Mesenchymal stem cell (in vitro differentiated cells and primary cell): ENCODE results near the gene ZFP36L1.
A peak's percentile ranks its signal among the peaks of the same experiment; 100 is the strongest.

Experiments
- DNase-seq: peaks from one replicate; pipeline ENCODE4 v3.0.0-alpha.2; 2013
- H2AFZ ChIP-seq: one replicate; pipeline ENCODE4 v1.6.1; 2013; ENCODE audit warnings: low read depth, mild to moderate bottlenecking, control low read depth, inconsistent platforms, low read length, moderate library complexity
- H2AK5ac ChIP-seq: 2 replicates; pipeline ENCODE4 v1.6.1; 2013; ENCODE audit warnings: low read length, moderate library complexity, mild to moderate bottlenecking, inconsistent platforms; ENCODE audit not compliant: severe bottlenecking
- H2BK120ac ChIP-seq: one replicate; pipeline ENCODE4 v1.6.1; 2013; ENCODE audit warnings: low read depth, mild to moderate bottlenecking, inconsistent platforms, low read length, moderate library complexity
- H2BK12ac ChIP-seq, 2 experiments: one replicate each; pipeline ENCODE4 v1.6.1; 2013; ENCODE audit warnings: inconsistent platforms in 2 of 2, low read length in 2 of 2, mild to moderate bottlenecking in 2 of 2, moderate library complexity in 2 of 2, control low read depth in 1 of 2
- H2BK15ac ChIP-seq: one replicate; pipeline ENCODE4 v1.6.1; 2013; ENCODE audit warnings: mild to moderate bottlenecking, low read depth, inconsistent platforms; ENCODE audit not compliant: poor library complexity, severe bottlenecking
- H2BK5ac ChIP-seq: 2 replicates; pipeline ENCODE4 v1.6.1; 2013; ENCODE audit warnings: low read depth, mild to moderate bottlenecking, low read length, control low read depth, inconsistent platforms; ENCODE audit not compliant: poor library complexity, severe bottlenecking
- H3K14ac ChIP-seq, 2 experiments: one replicate each; pipeline ENCODE4 v1.6.1; 2013; ENCODE audit warnings: inconsistent platforms in 2 of 2, low read length in 2 of 2, control low read depth in 1 of 2, mild to moderate bottlenecking in 1 of 2, moderate library complexity in 1 of 2
- H3K18ac ChIP-seq, 2 experiments: one replicate each; pipeline ENCODE4 v1.6.1; 2013; ENCODE audit warnings: inconsistent platforms in 2 of 2, low read length in 2 of 2, control low read depth in 1 of 2, low read depth in 1 of 2, mild to moderate bottlenecking in 1 of 2
- H3K23ac ChIP-seq, 2 experiments: one replicate each; pipeline ENCODE4 v1.6.1; 2013; ENCODE audit warnings: inconsistent platforms in 2 of 2, low read length in 2 of 2, mild to moderate bottlenecking in 2 of 2, moderate library complexity in 2 of 2, control low read depth in 1 of 2
- H3K27ac ChIP-seq: 2 replicates; pipeline ENCODE4 v1.5.1; 2013; ENCODE audit warnings: mild to moderate bottlenecking, moderate library complexity, low read length, control low read depth, inconsistent platforms; ENCODE audit not compliant: poor library complexity, severe bottlenecking
- H3K27me3 ChIP-seq, 2 experiments: 2 replicates each; pipeline versions ENCODE4 v1.6.1 to v1.7.0; 2013; ENCODE audit warnings: low read length in 2 of 2, mild to moderate bottlenecking in 2 of 2, moderate library complexity in 2 of 2, control low read depth in 1 of 2, inconsistent platforms in 1 of 2; ENCODE audit not compliant: control insufficient read depth in 1 of 2, insufficient read depth in 1 of 2
- H3K36me3 ChIP-seq, 2 experiments: 2 replicates each; pipeline versions ENCODE4 v1.6.1 to v1.7.0; 2013; ENCODE audit warnings: low read length in 2 of 2, control low read depth in 1 of 2, inconsistent platforms in 1 of 2, low read depth in 1 of 2, mild to moderate bottlenecking in 1 of 2; ENCODE audit not compliant: insufficient read depth in 2 of 2, control insufficient read depth in 1 of 2
- H3K4ac ChIP-seq, 2 experiments: one replicate each; pipeline ENCODE4 v1.6.1; 2013; ENCODE audit warnings: inconsistent platforms in 2 of 2, low read length in 2 of 2, mild to moderate bottlenecking in 2 of 2, moderate library complexity in 2 of 2, control low read depth in 1 of 2, low read depth in 1 of 2
- H3K4me1 ChIP-seq: 2 replicates; pipeline ENCODE4 v1.6.1; 2013; ENCODE audit warnings: low read depth, low read length, control low read depth; ENCODE audit not compliant: control insufficient read depth, insufficient read depth
- H3K4me2 ChIP-seq: 2 replicates; pipeline ENCODE4 v1.6.1; 2013; ENCODE audit warnings: low read length, mild to moderate bottlenecking, inconsistent platforms; ENCODE audit not compliant: poor library complexity, severe bottlenecking
- H3K4me3 ChIP-seq, 2 experiments: 2 replicates each; pipeline versions ENCODE4 v1.5.1 to v1.7.0; 2013; ENCODE audit warnings: low read length in 2 of 2, mild to moderate bottlenecking in 2 of 2, control low read depth in 1 of 2, low read depth in 1 of 2; ENCODE audit not compliant: insufficient read depth in 1 of 2
- H3K79me1 ChIP-seq: replicated peaks from 2 replicates; pipeline ENCODE4 v1.6.1; 2013; ENCODE audit warnings: mild to moderate bottlenecking, control low read depth, low read length, inconsistent platforms; ENCODE audit not compliant: poor library complexity, severe bottlenecking
- H3K9ac ChIP-seq: 2 replicates; pipeline ENCODE4 v1.7.0; 2013; ENCODE audit warnings: mild to moderate bottlenecking, low read length, moderate library complexity
- H3K9me3 ChIP-seq: 2 replicates; pipeline ENCODE4 v1.7.0; 2013; ENCODE audit warnings: mild to moderate bottlenecking, low read length; ENCODE audit not compliant: control insufficient read depth
- H4K8ac ChIP-seq: one replicate; pipeline ENCODE4 v1.6.1; 2013; ENCODE audit warnings: inconsistent platforms, mild to moderate bottlenecking, low read length, moderate library complexity
- H4K91ac ChIP-seq: one replicate; pipeline ENCODE4 v1.6.1; 2013; ENCODE audit warnings: mild to moderate bottlenecking, low read length, inconsistent platforms
- WGBS: methylation state at CpG from one replicate; pipeline ENCODE4 v1.1.7; 2013; ENCODE audit warnings: mixed read lengths; 5-methylcytosine and 5-hydroxymethylcytosine counted together

The ZFP36L1 gene

DNA sequence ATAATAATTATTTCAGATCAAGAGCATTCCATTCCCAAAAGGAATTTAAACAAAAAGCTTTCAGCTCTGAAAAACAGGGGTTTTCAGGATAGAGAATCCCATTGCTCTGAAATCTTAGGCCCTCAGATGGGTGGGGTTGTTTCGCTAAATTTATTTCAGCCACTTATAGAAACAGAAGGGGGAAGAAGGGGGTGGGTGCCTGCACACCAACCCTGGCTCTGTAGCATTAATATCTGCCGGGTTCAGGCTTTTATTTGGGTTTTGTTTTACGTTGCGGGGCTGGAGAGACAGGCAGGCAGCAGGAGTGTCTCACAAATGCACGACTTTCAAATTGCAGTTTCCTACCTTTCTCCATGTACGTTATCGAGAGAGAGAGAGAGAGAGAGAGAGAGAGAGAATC lies 12.5 kb upstream of the ZFP36L1 start:
- Histone ChIP-seq H3K9me3 (peaks cover 17% of the 10 kb centered on the region), H3K9ac (no peak overlapping the region), H3K23ac (no peak overlapping the region), H2AFZ (no peak overlapping the region), H3K14ac (no peak overlapping the region), H3K4me1 (peaks cover 16% of the 10 kb centered on the region), H3K4me3 (no peak overlapping the region), H2BK12ac (peak overlapping the region in 1 of 2 experiments; percentile 4), H2BK15ac (no peak overlapping the region), H2BK5ac (no peak overlapping the region), H3K79me1 (peaks cover 13% of the 10 kb centered on the region), H3K27me3 (no peaks in the 10 kb centered on the region), H2BK120ac (no peak overlapping the region), H3K18ac (peak overlapping the region in 1 of 2 experiments; percentile 48), H4K8ac (no peak overlapping the region), H3K4me2 (no peak overlapping the region), H3K36me3 (no peaks in the 10 kb centered on the region), H3K27ac (no peak overlapping the region), H3K4ac (no peak overlapping the region), H4K91ac (no peak overlapping the region), H2AK5ac (no peak overlapping the region)
- DNase-seq: no peak
- 91% methylated on average over 4 of the region's 7 CpGs for WGBS

DNA sequence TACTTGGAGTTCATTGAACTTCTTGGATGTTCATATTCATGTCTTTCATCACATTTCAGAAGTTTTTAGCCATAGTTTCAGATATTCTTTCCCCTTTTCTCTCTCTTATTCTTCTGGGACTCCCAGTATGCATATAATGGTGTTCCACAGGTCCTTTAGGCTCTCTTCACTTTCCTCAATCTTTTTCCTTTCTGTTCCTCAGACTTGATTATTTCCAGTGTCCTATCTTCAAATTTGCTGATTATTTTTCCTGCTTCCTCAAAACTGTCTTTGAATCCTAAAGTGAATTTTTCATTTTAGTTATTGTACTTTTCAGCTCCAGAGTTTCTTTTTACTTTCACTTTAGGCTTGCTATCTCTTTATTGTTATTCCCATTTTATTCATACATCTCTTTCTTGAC lies 8.8 kb upstream of the ZFP36L1 start:
- H3K4me1 ChIP-seq: peaks cover 5% of the 10 kb centered on the region
- DNase-seq: no peak
- peaks cover 10% of the 10 kb centered on the region for H3K79me1 ChIP-seq
- no peak overlapping the region for H3K18ac ChIP-seq
- H4K8ac ChIP-seq: no peak overlapping the region
- H3K4ac ChIP-seq: no peak overlapping the region
- H3K27ac ChIP-seq: no peak overlapping the region
- H4K91ac ChIP-seq: no peak overlapping the region
- H2BK5ac ChIP-seq: no peak overlapping the region
- H2BK12ac ChIP-seq: no peak overlapping the region
- H2BK15ac ChIP-seq: no peak overlapping the region
- H2BK120ac ChIP-seq: no peak overlapping the region
- peaks cover 17% of the 10 kb centered on the region for H3K9me3 ChIP-seq
- H3K23ac ChIP-seq: no peak overlapping the region
- no peaks in the 10 kb centered on the region for H3K27me3 ChIP-seq
- H2AFZ ChIP-seq: no peak overlapping the region
- no peak overlapping the region for H3K9ac ChIP-seq
- no peak overlapping the region for H2AK5ac ChIP-seq
- H3K14ac ChIP-seq: no peak overlapping the region
- no peak overlapping the region for H3K4me3 ChIP-seq
- H3K36me3 ChIP-seq: no peaks in the 10 kb centered on the region
- H3K4me2 ChIP-seq: no peak overlapping the region

DNA sequence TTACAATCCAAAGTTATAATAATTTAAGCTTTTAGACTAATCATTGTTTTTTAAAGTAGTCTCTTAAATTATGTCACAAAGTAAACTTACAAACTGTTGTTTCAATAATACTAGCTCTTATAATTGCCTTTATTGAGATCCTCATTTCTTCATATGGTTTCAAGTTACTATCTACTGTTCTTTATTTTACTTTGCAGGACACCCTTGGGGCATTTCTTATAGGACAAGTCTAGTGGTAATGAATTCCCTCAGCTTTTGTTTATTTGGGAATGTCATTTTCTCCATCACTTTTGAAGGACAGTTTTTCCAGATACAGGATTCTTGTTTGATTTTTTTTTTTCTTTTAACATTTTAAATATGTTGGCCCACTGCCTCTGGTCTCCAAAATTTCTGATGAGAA lies 8.1 kb upstream of the ZFP36L1 start:
- no peak overlapping the region for H3K9ac ChIP-seq

DNA sequence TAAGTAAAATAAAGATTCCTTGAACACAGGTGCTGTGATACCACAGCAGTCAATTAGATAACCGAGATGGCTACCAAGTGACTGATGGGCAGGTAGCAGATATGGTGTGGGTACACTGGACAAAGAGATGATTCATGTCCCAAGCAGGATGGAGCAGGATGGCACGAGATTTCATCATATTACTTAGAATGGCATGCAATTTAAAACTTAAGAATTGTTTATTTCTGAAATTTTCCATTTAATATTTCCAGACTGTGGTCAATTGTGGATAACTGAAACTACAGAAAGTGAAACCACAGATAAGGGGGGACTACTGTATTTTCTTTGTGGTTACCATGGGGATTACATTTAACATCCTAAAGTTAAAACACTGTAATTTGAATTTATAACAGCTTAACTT lies 7.5 kb upstream of the ZFP36L1 start:
- no peak overlapping the region for H3K18ac ChIP-seq
- H3K4me1 ChIP-seq: peaks cover 6% of the 10 kb centered on the region
- H3K14ac ChIP-seq: no peak overlapping the region
- peaks cover 4% of the 10 kb centered on the region for H3K79me1 ChIP-seq
- H2BK5ac ChIP-seq: no peak overlapping the region
- H3K27ac ChIP-seq: no peak overlapping the region
- H4K91ac ChIP-seq: no peak overlapping the region
- peaks cover 17% of the 10 kb centered on the region for H3K9me3 ChIP-seq
- DNase-seq: peak; percentile 54
- H3K23ac ChIP-seq: no peak overlapping the region
- H4K8ac ChIP-seq: no peak overlapping the region
- H2BK12ac ChIP-seq: no peak overlapping the region
- WGBS: 74% methylated on average over 1 of the region's 2 CpGs
- H2BK15ac ChIP-seq: no peak overlapping the region
- no peaks in the 10 kb centered on the region for H3K36me3 ChIP-seq
- H2AFZ ChIP-seq: no peak overlapping the region
- no peak overlapping the region for H2BK120ac ChIP-seq
- no peak overlapping the region for H3K9ac ChIP-seq
- H3K4me3 ChIP-seq: no peak overlapping the region
- H3K4ac ChIP-seq: no peak overlapping the region
- no peaks in the 10 kb centered on the region for H3K27me3 ChIP-seq
- no peak overlapping the region for H2AK5ac ChIP-seq
- no peak overlapping the region for H3K4me2 ChIP-seq

More for the DNA sequence above, 8.1 kb upstream of the ZFP36L1 start:
- Histone ChIP-seq H4K8ac (no peak overlapping the region), H3K4me2 (no peak overlapping the region), H3K9me3 (peaks cover 17% of the 10 kb centered on the region), H3K23ac (no peak overlapping the region), H3K4ac (no peak overlapping the region), H2BK12ac (no peak overlapping the region), H2AFZ (no peak overlapping the region), H3K27me3 (no peaks in the 10 kb centered on the region), H2BK120ac (no peak overlapping the region), H4K91ac (no peak overlapping the region), H2BK5ac (no peak overlapping the region), H2AK5ac (no peak overlapping the region), H2BK15ac (no peak overlapping the region), H3K79me1 (peaks cover 7% of the 10 kb centered on the region), H3K14ac (no peak overlapping the region), H3K27ac (no peak overlapping the region), H3K4me1 (peaks cover 5% of the 10 kb centered on the region), H3K18ac (no peak overlapping the region), H3K4me3 (no peak overlapping the region), H3K36me3 (no peaks in the 10 kb centered on the region)
- DNase-seq: no peak
